ENCODE data around the gene ZNF511.

The ZNF511 gene

DNA sequence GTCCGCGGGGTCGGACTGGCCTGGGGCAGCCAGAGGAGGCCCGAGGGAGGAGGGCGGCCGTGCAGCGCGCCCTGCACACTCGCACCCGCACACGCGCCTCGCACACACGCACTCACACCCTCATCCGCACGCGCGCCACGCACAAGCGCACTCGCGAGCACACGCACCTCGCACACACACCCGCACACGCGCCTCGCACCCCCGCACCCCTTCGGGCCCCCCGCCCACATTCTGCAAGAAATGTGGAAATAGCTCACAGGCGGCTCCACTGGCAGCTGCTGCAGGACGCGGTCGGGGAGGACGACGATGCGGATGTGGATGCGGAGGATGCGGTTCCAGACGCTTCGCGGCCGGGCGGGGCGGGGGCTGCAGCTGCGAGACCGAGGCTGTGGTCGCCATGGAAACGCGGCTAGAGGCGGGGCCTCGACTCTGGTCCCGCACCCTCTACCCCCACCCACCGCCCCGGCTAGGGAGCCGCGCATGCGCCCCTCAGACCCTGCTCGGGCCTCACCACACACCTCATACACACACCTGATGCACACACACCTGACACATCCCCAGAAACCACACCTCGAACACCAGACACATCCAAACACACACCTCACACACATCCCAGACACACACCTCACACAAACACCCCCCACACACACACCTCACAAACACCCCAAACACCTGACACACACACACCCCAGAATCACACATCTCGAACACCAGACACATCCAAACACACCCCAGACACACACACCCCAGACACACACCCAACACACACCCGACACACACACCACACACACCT, 28.1 kb downstream of the ZNF511 start, which contains the start of gene CALY (continued):
- no peak for TF ChIP-seq ZNF692 (tag by site-specific recombination; IDR thresholded peaks at IDR 0.05)
- peak; percentile 57; the same call in 1 of the 2 replicates for TF ChIP-seq ZNF239 (tag by site-specific recombination; IDR thresholded peaks at IDR 0.05)
- TF ChIP-seq OVOL3 (tag by site-specific recombination; IDR thresholded peaks at IDR 0.05), result no peak
- TF ChIP-seq, protein P1, sequence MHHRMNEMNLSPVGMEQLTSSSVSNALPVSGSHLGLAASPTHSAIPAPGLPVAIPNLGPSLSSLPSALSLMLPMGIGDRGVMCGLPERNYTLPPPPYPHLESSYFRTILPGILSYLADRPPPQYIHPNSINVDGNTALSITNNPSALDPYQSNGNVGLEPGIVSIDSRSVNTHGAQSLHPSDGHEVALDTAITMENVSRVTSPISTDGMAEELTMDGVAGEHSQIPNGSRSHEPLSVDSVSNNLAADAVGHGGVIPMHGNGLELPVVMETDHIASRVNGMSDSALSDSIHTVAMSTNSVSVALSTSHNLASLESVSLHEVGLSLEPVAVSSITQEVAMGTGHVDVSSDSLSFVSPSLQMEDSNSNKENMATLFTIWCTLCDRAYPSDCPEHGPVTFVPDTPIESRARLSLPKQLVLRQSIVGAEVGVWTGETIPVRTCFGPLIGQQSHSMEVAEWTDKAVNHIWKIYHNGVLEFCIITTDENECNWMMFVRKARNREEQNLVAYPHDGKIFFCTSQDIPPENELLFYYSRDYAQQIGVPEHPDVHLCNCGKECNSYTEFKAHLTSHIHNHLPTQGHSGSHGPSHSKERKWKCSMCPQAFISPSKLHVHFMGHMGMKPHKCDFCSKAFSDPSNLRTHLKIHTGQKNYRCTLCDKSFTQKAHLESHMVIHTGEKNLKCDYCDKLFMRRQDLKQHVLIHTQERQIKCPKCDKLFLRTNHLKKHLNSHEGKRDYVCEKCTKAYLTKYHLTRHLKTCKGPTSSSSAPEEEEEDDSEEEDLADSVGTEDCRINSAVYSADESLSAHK (tag by site-specific recombination; IDR thresholded peaks at IDR 0.05), result peak; percentile 60; the same call in 1 of the 2 replicates
- TF ChIP-seq ZNF488 (tag by site-specific recombination; IDR thresholded peaks at IDR 0.05), result no peak; the same call in 1 of the 2 replicates
- TF ChIP-seq ZNF121 (tag by site-specific recombination; IDR thresholded peaks at IDR 0.05), result no peak
- TF ChIP-seq ZNF639 (tag by site-specific recombination; IDR thresholded peaks at IDR 0.05), result peak; percentile 46; the same call in 1 of the 2 replicates
- TF ChIP-seq ZNF776 (tag by site-specific recombination; IDR thresholded peaks at IDR 0.05; ENCODE audit: borderline replicate concordance), result no peak
- no peak for TF ChIP-seq ZNF837 (tag by site-specific recombination; IDR thresholded peaks at IDR 0.05)
- no peak for TF ChIP-seq ZNF404 (tag by site-specific recombination; IDR thresholded peaks at IDR 0.05)
- no peak for TF ChIP-seq ZBTB21 (tag by site-specific recombination; IDR thresholded peaks at IDR 0.05)
- TF ChIP-seq ZNF366 (tag by site-specific recombination; conservative IDR thresholded peaks at IDR 0.05), result no peak
- TF ChIP-seq ZNF624 (tag by site-specific recombination; IDR thresholded peaks at IDR 0.05), result no peak
- no peak for TF ChIP-seq GLIS2 (tag by site-specific recombination; IDR thresholded peaks at IDR 0.05)
- no peak for TF ChIP-seq ZNF677 (tag by site-specific recombination; IDR thresholded peaks at IDR 0.05)
- TF ChIP-seq SP3 (tag by site-specific recombination; IDR thresholded peaks at IDR 0.05), result peak; percentile 34; the same call in 1 of the 2 replicates
- TF ChIP-seq ZSCAN23 (tag by site-specific recombination; IDR thresholded peaks at IDR 0.05), result no peak
- no peak for TF ChIP-seq ZBTB49 (tag by site-specific recombination; IDR thresholded peaks at IDR 0.05; ENCODE audit: low read depth)
- TF ChIP-seq ZNF701 (tag by site-specific recombination; IDR thresholded peaks at IDR 0.05), result no peak
- no peak for TF ChIP-seq KLF16 (tag by site-specific recombination; IDR thresholded peaks at IDR 0.05)
- no peak for TF ChIP-seq ZNF169 (tag by site-specific recombination; IDR thresholded peaks at IDR 0.05)
- no peak for TF ChIP-seq HOXC10 (CRISPR knock-in tag; IDR thresholded peaks at IDR 0.05)
- TF ChIP-seq ZNF155 (tag by site-specific recombination; IDR thresholded peaks at IDR 0.05), result 0 out of 2 replicates have a peak, but pooled peaks have one; percentile 32
- TF ChIP-seq IKZF3 (tag by site-specific recombination; IDR thresholded peaks at IDR 0.05), result no peak
- no peak for TF ChIP-seq ZNF211 (tag by site-specific recombination; IDR thresholded peaks at IDR 0.05; ENCODE audit: low read depth)
- no peak for TF ChIP-seq ZBTB8A (tag by site-specific recombination; IDR thresholded peaks at IDR 0.05)
- TF ChIP-seq ZNF302 (tag by site-specific recombination; IDR thresholded peaks at IDR 0.05; ENCODE audit: low read depth), result no peak
- no peak for TF ChIP-seq ZBTB48 (tag by site-specific recombination; IDR thresholded peaks at IDR 0.05)
- no peak for TF ChIP-seq SETDB1 (IDR thresholded peaks at IDR 0.05; ENCODE audit: insufficient read length, low read length)
- no peak for TF ChIP-seq ZNF610 (tag by site-specific recombination; IDR thresholded peaks at IDR 0.05; ENCODE audit: borderline replicate concordance)
- TF ChIP-seq ZNF514 (tag by site-specific recombination; IDR thresholded peaks at IDR 0.05), result peak; percentile 82; the same call in 1 of the 2 replicates
- TF ChIP-seq GLI4 (tag by site-specific recombination; IDR thresholded peaks at IDR 0.05), result peak; percentile 62

Data from HEK293 (cell line).